GM23248 (cell line): ENCODE data around the gene PUS1. TPM values are rescaled to one million over a fixed set of nuclear protein-coding genes. Genes with fewer than 3 reads are reported as not detected.

ENCODE experiments used
- DNase-seq: peaks from one replicate; pipeline ENCODE4 v3.0.0-alpha.2; 2015
- H2AFZ ChIP-seq: fragments of 200-600 bp; sonication (generic); 2 replicates; pipeline ENCODE4 v1.6.1; 2016; ENCODE audit warnings: antibody characterized with exemption
- H3F3A ChIP-seq: fragments of 200-600 bp; sonication (generic); 2 replicates; pipeline ENCODE4 v1.6.1; 2016; ENCODE audit warnings: mild to moderate bottlenecking, antibody characterized with exemption, mixed run types; ENCODE audit not compliant: insufficient read depth
- H3K27ac ChIP-seq: fragments of 200-600 bp; sonication (generic); 2 replicates; pipeline ENCODE4 v1.5.1; 2016; ENCODE audit warnings: mild to moderate bottlenecking
- H3K27me3 ChIP-seq: fragments of 200-600 bp; sonication (generic); replicated peaks from 2 replicates; pipeline ENCODE4 v1.6.1; 2016; ENCODE audit warnings: mild to moderate bottlenecking; ENCODE audit not compliant: insufficient read depth
- H3K36me3 ChIP-seq: fragments of 200-600 bp; sonication (generic); 2 replicates; pipeline ENCODE4 v1.6.1; 2016; ENCODE audit warnings: low read depth, mild to moderate bottlenecking
- H3K4me1 ChIP-seq: fragments of 200-600 bp; sonication (generic); 2 replicates; pipeline ENCODE4 v1.6.1; 2016; ENCODE audit warnings: mild to moderate bottlenecking; ENCODE audit not compliant: insufficient read depth
- H3K4me2 ChIP-seq: fragments of 200-600 bp; sonication (generic); one replicate; pipeline ENCODE4 v1.6.1; 2016; ENCODE audit warnings: mild to moderate bottlenecking; ENCODE audit not compliant: unreplicated experiment
- H3K4me3 ChIP-seq: fragments of 200-600 bp; sonication (generic); 2 replicates; pipeline ENCODE4 v1.5.1; 2016; ENCODE audit warnings: mild to moderate bottlenecking
- H3K79me2 ChIP-seq: fragments of 200-600 bp; sonication (generic); 2 replicates; pipeline ENCODE4 v1.6.1; 2016; ENCODE audit warnings: mild to moderate bottlenecking; ENCODE audit not compliant: insufficient read depth
- H3K9ac ChIP-seq: fragments of 200-600 bp; sonication (generic); 2 replicates; pipeline ENCODE4 v1.6.1; 2016; ENCODE audit warnings: mild to moderate bottlenecking
- H3K9me2 ChIP-seq: fragments of 200-600 bp; sonication (generic); 2 replicates; pipeline ENCODE4 v1.6.1; 2016; ENCODE audit warnings: mixed run types, mild to moderate bottlenecking, moderate library complexity; ENCODE audit not compliant: insufficient read depth
- H3K9me3 ChIP-seq: fragments of 200-600 bp; sonication (generic); one replicate; pipeline ENCODE4 v1.6.1; 2017; ENCODE audit warnings: low read depth
- H4K20me1 ChIP-seq: fragments of 200-600 bp; sonication (generic); 2 replicates; pipeline ENCODE4 v1.6.0; 2016; ENCODE audit not compliant: insufficient read depth
- EZH2 ChIP-seq: fragments of 200-600 bp; sonication (generic); IDR thresholded peaks from 2 replicates; pipeline ENCODE4 v1.6.1; 2018; ENCODE audit warnings: antibody characterized with exemption, mild to moderate bottlenecking; ENCODE audit not compliant: insufficient read depth, poor library complexity, severe bottlenecking
- EZH2phosphoT487 ChIP-seq: fragments of 200-600 bp; sonication (generic); IDR thresholded peaks from 2 replicates; pipeline ENCODE4 v1.6.1; 2018; ENCODE audit warnings: antibody characterized with exemption, moderate library complexity, mild to moderate bottlenecking, low read depth; ENCODE audit not compliant: insufficient read depth
- WGBS, 2 experiments: methylation state at CpG; one replicate each; pipeline ENCODE4 v1.1.6; 2015 to 2017; ENCODE audit warnings: low lambda C conversion rate in 2 of 2, low coverage in 1 of 2; ENCODE audit errors: missing lambda C conversion rate in 2 of 2; 5-methylcytosine and 5-hydroxymethylcytosine counted together
- in situ Hi-C: fragments of 300-500 bp; cut with MboI; formaldehyde crosslinking; loops from 2 replicates; pipeline ENCODE4 v1.15.0; 2020
- polyA plus RNA-seq: library from polyadenylated mRNA; unstranded; fragments of >200 nt; fragmentation: Nextera tagmentation; extraction: Ambion mirVana; gene quantifications from 2 replicates; pipeline ENCODE4 v1.2.1, GENCODE V29; 2016
- total RNA-seq: library from RNA; depleted of rRNA; stranded (reverse); fragments of >200 nt; shearing (Covaris generic); gene quantifications from 2 replicates; pipeline ENCODE4 v1.2.3, GENCODE V29; 2014

The PUS1 gene
- total and polyA plus RNA-seq, 2 experiments from 2014 or later = 14.0 to 18.9 TPM

GRCh38 chr12:131908092-131909080, 20.7 kb upstream of the PUS1 start:
- TF ChIP-seq EZH2phosphoT487 (no peak), EZH2 (no peak)
- H3K4me2 ChIP-seq = no peak overlapping the region
- H3F3A ChIP-seq = no peaks in the 10 kb centered on the region
- no peak for DNase-seq
- H4K20me1 ChIP-seq = no peaks in the 10 kb centered on the region
- no peak overlapping the region for H2AFZ ChIP-seq
- no peak overlapping the region for H3K27ac ChIP-seq
- in situ Hi-C loops = no loop called here
- peaks cover 8% of the 10 kb centered on the region; the same call in 1 of the 2 replicates for H3K4me1 ChIP-seq
- H3K9ac ChIP-seq = no peak overlapping the region
- 96 to 97% methylated on average over 58 to 95 of the region's 96 CpGs for WGBS, 2 experiments
- H3K9me2 ChIP-seq = no peaks in the 10 kb centered on the region
- peaks cover 32% of the 10 kb centered on the region for H3K79me2 ChIP-seq
- no peaks in the 10 kb centered on the region for H3K36me3 ChIP-seq
- H3K27me3 ChIP-seq = no peaks in the 10 kb centered on the region
- no peak overlapping the region for H3K4me3 ChIP-seq
- no peaks in the 10 kb centered on the region for H3K9me3 ChIP-seq

GRCh38 chr12:131909081-131909751, 19.9 kb upstream of the PUS1 start:
- no peaks in the 10 kb centered on the region for H3K9me3 ChIP-seq
- no peak overlapping the region for H3K4me2 ChIP-seq
- H3K36me3 ChIP-seq = no peaks in the 10 kb centered on the region
- TF ChIP-seq EZH2 (no peak), EZH2phosphoT487 (no peak)
- no peak overlapping the region for H3K9ac ChIP-seq
- H2AFZ ChIP-seq = no peak overlapping the region
- no peaks in the 10 kb centered on the region for H3K9me2 ChIP-seq
- no peak overlapping the region for H3K27ac ChIP-seq
- H3F3A ChIP-seq = no peaks in the 10 kb centered on the region
- peaks cover 24% of the 10 kb centered on the region for H3K79me2 ChIP-seq
- DNase-seq = no peak
- H4K20me1 ChIP-seq = no peaks in the 10 kb centered on the region
- no peaks in the 10 kb centered on the region for H3K27me3 ChIP-seq
- WGBS, 2 experiments = 93 to 98% methylated on average over 22 to 59 of the region's 61 CpGs
- H3K4me1 ChIP-seq = peaks cover 8% of the 10 kb centered on the region; the same call in 1 of the 2 replicates
- in situ Hi-C loops = no loop called here
- no peak overlapping the region for H3K4me3 ChIP-seq

- H3K4me1 ChIP-seq = peaks cover 8% of the 10 kb centered on the region; the same call in 1 of the 2 replicates
- no peak for DNase-seq
- H3K9ac ChIP-seq = no peak overlapping the region
- H3K4me3 ChIP-seq = no peak overlapping the region
- WGBS, 2 experiments = 94 to 95% methylated on average over 17 to 26 of the region's 26 CpGs
- in situ Hi-C loops = no loop called here
- TF ChIP-seq EZH2phosphoT487 (no peak), EZH2 (no peak)
- no peaks in the 10 kb centered on the region for H3K27me3 ChIP-seq
- no peaks in the 10 kb centered on the region for H3K36me3 ChIP-seq
- H3K9me2 ChIP-seq = no peaks in the 10 kb centered on the region
- no peak overlapping the region for H3K27ac ChIP-seq
- H3K9me3 ChIP-seq = no peaks in the 10 kb centered on the region
- H2AFZ ChIP-seq = no peak overlapping the region
- no peaks in the 10 kb centered on the region for H4K20me1 ChIP-seq
- no peaks in the 10 kb centered on the region for H3F3A ChIP-seq
- H3K4me2 ChIP-seq = no peak overlapping the region
- peaks cover 19% of the 10 kb centered on the region for H3K79me2 ChIP-seq
Measured at GRCh38 chr12:131909752-131910219, 19.3 kb upstream of the PUS1 start.

- no peak for DNase-seq
- in situ Hi-C loops = no loop called here
- Histone ChIP-seq H3K9me2 (no peaks in the 10 kb centered on the region), H3K4me3 (no peak overlapping the region), H3K9ac (no peak overlapping the region), H3K4me2 (no peak overlapping the region), H2AFZ (no peak overlapping the region), H3K9me3 (no peaks in the 10 kb centered on the region), H3K27ac (no peak overlapping the region), H3K36me3 (no peaks in the 10 kb centered on the region), H3K79me2 (peaks cover 12% of the 10 kb centered on the region), H4K20me1 (no peaks in the 10 kb centered on the region), H3K4me1 (peaks cover 8% of the 10 kb centered on the region; the same call in 1 of the 2 replicates), H3F3A (no peaks in the 10 kb centered on the region), H3K27me3 (no peaks in the 10 kb centered on the region)
- TF ChIP-seq EZH2phosphoT487 = no peak
- TF ChIP-seq EZH2 = no peak
- 76 to 77% methylated on average over 23 of the region's 23 CpGs for WGBS, 2 experiments
Measured at GRCh38 chr12:131910302-131911027, 18.6 kb upstream of the PUS1 start.
